WTC11 (cell line): ENCODE results near the gene NRP2.

Source experiments
- ESRRA ChIP-seq: sonication (generic); formaldehyde crosslinking; IDR thresholded peaks from 2 replicates; pipeline ENCODE4 v1.8.1; 2022; ENCODE audit warnings: mild to moderate bottlenecking, missing genetic modification reagents, borderline replicate concordance
- KAT7 ChIP-seq: sonication (generic); formaldehyde crosslinking; IDR thresholded peaks from 2 replicates; pipeline ENCODE4 v1.8.1; 2023; ENCODE audit warnings: missing genetic modification reagents, mild to moderate bottlenecking, borderline replicate concordance
- NFE2L1 ChIP-seq: sonication (generic); formaldehyde crosslinking; IDR thresholded peaks from 2 replicates; pipeline ENCODE4 v1.8.1; 2023; ENCODE audit warnings: missing genetic modification reagents
- NR1H2 ChIP-seq: sonication (generic); formaldehyde crosslinking; IDR thresholded peaks from 2 replicates; pipeline ENCODE4 v1.9.0; 2021; ENCODE audit warnings: mild to moderate bottlenecking, moderate library complexity, missing genetic modification reagents
- TEAD1 ChIP-seq: sonication (generic); formaldehyde crosslinking; IDR thresholded peaks from 2 replicates; pipeline ENCODE4 v1.8.0; 2022; ENCODE audit warnings: mild to moderate bottlenecking, missing genetic modification reagents
- ZNF232 ChIP-seq: sonication (generic); formaldehyde crosslinking; IDR thresholded peaks from 2 replicates; pipeline ENCODE4 v1.8.0; 2022; ENCODE audit warnings: mild to moderate bottlenecking, missing genetic modification reagents
- ZNF396 ChIP-seq: fragments of 250-450 bp; sonication (Bioruptor Pico); IDR thresholded peaks from 2 replicates; pipeline ENCODE4 v1.8.0; 2021; ENCODE audit warnings: mild to moderate bottlenecking, moderate library complexity, borderline replicate concordance
- TF ChIP-seq, protein P1 (sequence below): sonication (generic); formaldehyde crosslinking; IDR thresholded peaks from 2 replicates; pipeline ENCODE4 v1.8.1; 2023; ENCODE audit warnings: mild to moderate bottlenecking, missing genetic modification reagents, moderate library complexity
- TF ChIP-seq, protein P2 (sequence below): fragments of 200-600 bp; IDR thresholded peaks from 2 replicates; pipeline ENCODE4 v1.8.0; 2022; ENCODE audit warnings: antibody characterized with exemption

DNA sequence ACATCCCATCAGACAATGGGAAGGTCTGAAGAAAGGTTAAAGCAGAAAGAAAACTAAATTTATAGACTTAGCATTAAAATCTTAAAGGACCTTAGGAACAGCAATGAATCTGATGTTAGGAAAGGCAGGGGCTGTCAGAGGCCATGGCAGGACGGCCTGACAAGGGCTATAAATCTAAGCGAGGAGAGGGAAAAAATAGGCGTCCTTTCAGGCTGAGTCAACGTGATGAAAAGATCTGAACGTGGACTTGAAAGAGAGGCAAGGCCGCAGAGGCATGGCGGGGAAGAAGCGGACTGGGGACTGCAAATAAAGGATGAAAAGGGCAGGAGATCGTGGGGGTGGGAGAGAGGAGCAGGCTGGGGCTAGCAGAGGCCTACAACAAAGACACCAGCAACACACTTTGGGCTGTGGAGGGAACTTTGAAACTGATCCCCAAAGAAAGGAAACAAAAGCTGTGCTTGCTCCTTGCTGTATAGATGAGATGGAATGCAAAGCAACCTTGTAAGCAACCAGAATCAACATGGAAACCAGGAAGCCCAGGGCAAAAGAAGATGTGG lies 145.6 kb downstream of the NRP2 start:
- TF ChIP-seq, protein P1, sequence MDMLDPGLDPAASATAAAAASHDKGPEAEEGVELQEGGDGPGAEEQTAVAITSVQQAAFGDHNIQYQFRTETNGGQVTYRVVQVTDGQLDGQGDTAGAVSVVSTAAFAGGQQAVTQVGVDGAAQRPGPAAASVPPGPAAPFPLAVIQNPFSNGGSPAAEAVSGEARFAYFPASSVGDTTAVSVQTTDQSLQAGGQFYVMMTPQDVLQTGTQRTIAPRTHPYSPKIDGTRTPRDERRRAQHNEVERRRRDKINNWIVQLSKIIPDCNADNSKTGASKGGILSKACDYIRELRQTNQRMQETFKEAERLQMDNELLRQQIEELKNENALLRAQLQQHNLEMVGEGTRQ (CRISPR knock-in tag): no peak
- TF ChIP-seq, protein P2, sequence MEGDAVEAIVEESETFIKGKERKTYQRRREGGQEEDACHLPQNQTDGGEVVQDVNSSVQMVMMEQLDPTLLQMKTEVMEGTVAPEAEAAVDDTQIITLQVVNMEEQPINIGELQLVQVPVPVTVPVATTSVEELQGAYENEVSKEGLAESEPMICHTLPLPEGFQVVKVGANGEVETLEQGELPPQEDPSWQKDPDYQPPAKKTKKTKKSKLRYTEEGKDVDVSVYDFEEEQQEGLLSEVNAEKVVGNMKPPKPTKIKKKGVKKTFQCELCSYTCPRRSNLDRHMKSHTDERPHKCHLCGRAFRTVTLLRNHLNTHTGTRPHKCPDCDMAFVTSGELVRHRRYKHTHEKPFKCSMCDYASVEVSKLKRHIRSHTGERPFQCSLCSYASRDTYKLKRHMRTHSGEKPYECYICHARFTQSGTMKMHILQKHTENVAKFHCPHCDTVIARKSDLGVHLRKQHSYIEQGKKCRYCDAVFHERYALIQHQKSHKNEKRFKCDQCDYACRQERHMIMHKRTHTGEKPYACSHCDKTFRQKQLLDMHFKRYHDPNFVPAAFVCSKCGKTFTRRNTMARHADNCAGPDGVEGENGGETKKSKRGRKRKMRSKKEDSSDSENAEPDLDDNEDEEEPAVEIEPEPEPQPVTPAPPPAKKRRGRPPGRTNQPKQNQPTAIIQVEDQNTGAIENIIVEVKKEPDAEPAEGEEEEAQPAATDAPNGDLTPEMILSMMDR: no peak
- TF ChIP-seq TEAD1 (CRISPR knock-in tag): no peak
- TF ChIP-seq NR1H2 (CRISPR knock-in tag): no peak
- TF ChIP-seq NFE2L1: no peak
- TF ChIP-seq KAT7 (CRISPR knock-in tag): no peak
- TF ChIP-seq ZNF396 (CRISPR knock-in tag): no peak
- TF ChIP-seq ESRRA: no peak
- no peak for TF ChIP-seq ZNF232 (CRISPR knock-in tag)
